Sigmoid colon (tissue), 7 donors: ENCODE results near the gene RCOR1. TPM values are rescaled to one million over a fixed set of nuclear protein-coding genes. Genes with fewer than 3 reads are reported as not detected.

Experiments used
- DNase-seq: peaks from one replicate; pipeline ENCODE4 v3.0.0-alpha.2; 2019
- H3K27ac ChIP-seq, 4 donors: fragments of 200-600 bp; sonication (generic); one replicate each; pipeline ENCODE4 v1.5.1; 2016 to 2019; ENCODE audit warnings: mild to moderate bottlenecking in 1 of 4
- H3K27me3 ChIP-seq, 3 donors: fragments of 200-600 bp; sonication (generic); one replicate each; pipeline ENCODE4 v1.5.1; 2019; ENCODE audit warnings: mild to moderate bottlenecking in 1 of 3
- H3K36me3 ChIP-seq, 4 donors: fragments of 200-600 bp; sonication (generic); one replicate each; pipeline ENCODE4 v1.5.1; 2016 to 2019
- H3K4me1 ChIP-seq, 4 donors: fragments of 200-600 bp; sonication (generic); one replicate each; pipeline ENCODE4 v1.5.1; 2017 to 2019
- H3K4me3 ChIP-seq, 4 donors: fragments of 200-600 bp; sonication (generic); one replicate each; pipeline ENCODE4 v1.5.1; 2017 to 2019; ENCODE audit warnings: mild to moderate bottlenecking in 2 of 4, moderate library complexity in 1 of 4
- H3K9me3 ChIP-seq, 4 donors: fragments of 200-600 bp in 3 of 4; sonication (generic) in 3 of 4; one replicate each; pipeline versions ENCODE4 v1.5.1 to v1.6.1; 2013 to 2019
- CTCF ChIP-seq, 4 experiments: fragments of 450-650 bp in 3 of 4; fragments of 200-600 bp in 1 of 4; IDR thresholded peaks; one replicate each; pipeline ENCODE4 v1.5.1; 2016 to 2019; ENCODE audit warnings: antibody characterized with exemption in 4 of 4, mild to moderate bottlenecking in 3 of 4, moderate library complexity in 2 of 4
- EP300 ChIP-seq, 4 donors: sonication (generic); formaldehyde crosslinking; IDR thresholded peaks; one replicate each; pipeline ENCODE4 v1.6.1; 2017; ENCODE audit warnings: antibody characterized with exemption in 4 of 4
- POLR2A ChIP-seq, 2 donors: fragments of 450-650 bp; IDR thresholded peaks; one replicate each; pipeline ENCODE4 v1.6.1; 2016; ENCODE audit warnings: antibody characterized with exemption in 2 of 2, mild to moderate bottlenecking in 2 of 2, moderate library complexity in 2 of 2
- POLR2AphosphoS5 ChIP-seq, 4 donors: sonication (generic); formaldehyde crosslinking; IDR thresholded peaks; one replicate each; pipeline ENCODE4 v1.6.1; 2017; ENCODE audit warnings: antibody characterized with exemption in 4 of 4
- WGBS, 2 donors: extraction: QIAGEN DNeasy Blood & Tissue Kit; methylation state at CpG; one replicate each; pipeline ENCODE4 v1.1.7; 2013; 5-methylcytosine and 5-hydroxymethylcytosine counted together
- intact Hi-C: fragments of 100-400 bp; cut with DNase I; formaldehyde crosslinking; loops from one replicate; pipeline ENCODE4 v1.15.1; 2023
- polyA plus RNA-seq, 3 donors: library from polyadenylated mRNA; stranded (reverse); fragments of 200-250 nt; gene quantifications; one replicate each; pipeline ENCODE4 v1.2.3, GENCODE V29; 2013
- total RNA-seq, 4 donors: library from RNA; depleted of rRNA; stranded (reverse); fragments of >200 nt; gene quantifications; one replicate each; pipeline ENCODE4 v1.1.0, GENCODE V29; 2016
- donor health status: healthy with polysubstance abuse.
- donor health status: Bipolar disorder and iron deficiency.
- donor health status: healthy.

RCOR1 gene
- total and polyA plus RNA-seq, 7 donors: 7.2 to 12.5 (median 11.8) TPM

- Histone ChIP-seq H3K36me3 (no peaks in the 10 kb centered on the region), H3K4me3 (no peak overlapping the region), H3K27ac (no peak overlapping the region), H3K9me3 (no peaks in the 10 kb centered on the region), H3K27me3 (no peaks in the 10 kb centered on the region), H3K4me1 (peaks cover 0 to 25% (median 15%) of the 10 kb centered on the region in 4 donors)
- DNase-seq: no peak
- intact Hi-C loops: no loop called here
- TF ChIP-seq EP300 (IDR thresholded peaks at IDR 0.05) (no peak), CTCF (IDR thresholded peaks at IDR 0.05) (no peak), POLR2A (IDR thresholded peaks at IDR 0.05) (no peak), POLR2AphosphoS5 (IDR thresholded peaks at IDR 0.05) (no peak)
Measured at GRCh38 chr14:102655137-102655536, 62.7 kb downstream of the RCOR1 start.

DNA sequence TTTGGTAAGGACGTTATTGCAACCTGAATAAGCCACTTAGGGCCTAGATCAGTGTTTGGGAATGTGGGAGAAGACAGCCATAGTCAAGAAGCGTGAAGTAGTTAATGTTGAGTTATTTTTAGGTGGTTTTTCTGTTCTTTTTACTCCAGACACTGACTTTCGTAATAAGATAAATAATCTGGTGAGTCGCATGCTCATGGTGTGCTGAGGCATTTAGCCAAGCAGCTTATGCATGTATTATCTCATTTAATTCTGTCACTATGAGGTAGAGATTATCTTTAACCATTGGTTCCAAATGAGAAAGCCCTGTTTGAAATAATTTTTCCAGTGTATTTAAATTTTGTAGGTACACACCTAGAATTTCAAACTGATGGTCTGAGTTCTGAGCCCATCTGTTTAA, 67.3 kb downstream of the RCOR1 start:
- H3K4me1 ChIP-seq: peaks cover 0 to 14% (median 0%) of the 10 kb centered on the region in 4 donors
- H3K9me3 ChIP-seq: no peaks in the 10 kb centered on the region
- DNase-seq: no peak
- 84 to 87% methylated on average over 4 of the region's 4 CpGs for WGBS, 2 donors
- H3K36me3 ChIP-seq: no peaks in the 10 kb centered on the region
- intact Hi-C loops: no loop called here
- no peaks in the 10 kb centered on the region for H3K27me3 ChIP-seq
- H3K27ac ChIP-seq: no peak overlapping the region
- TF ChIP-seq POLR2AphosphoS5 (IDR thresholded peaks at IDR 0.05) (no peak), CTCF (IDR thresholded peaks at IDR 0.05) (no peak), EP300 (IDR thresholded peaks at IDR 0.05) (no peak), POLR2A (IDR thresholded peaks at IDR 0.05) (no peak)
- H3K4me3 ChIP-seq: no peak overlapping the region

DNA sequence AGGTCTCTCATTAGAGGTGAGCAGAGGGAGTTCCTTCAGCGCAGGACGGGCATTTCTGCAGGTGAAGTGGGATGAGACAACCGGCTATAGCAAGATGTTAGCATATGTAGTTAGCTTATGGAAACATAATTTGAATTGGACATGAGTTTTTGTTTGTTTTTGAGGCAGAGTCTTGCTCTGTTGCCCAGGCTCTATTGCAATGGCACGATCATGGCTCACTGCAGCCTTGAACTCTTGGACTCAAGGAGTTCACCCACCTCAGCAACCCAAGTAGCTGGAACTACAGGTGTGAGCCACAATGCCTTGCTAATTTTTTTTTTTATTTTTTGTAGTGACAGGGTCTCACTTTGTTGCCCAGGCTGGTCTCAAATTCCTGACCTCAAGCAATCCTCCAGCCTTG, 69.2 kb downstream of the RCOR1 start:
- no peak for DNase-seq
- 76 to 89% methylated on average over 4 of the region's 4 CpGs for WGBS, 2 donors
- Histone ChIP-seq H3K4me1 (peaks cover 0 to 8% (median 0%) of the 10 kb centered on the region in 4 donors), H3K9me3 (no peaks in the 10 kb centered on the region), H3K27ac (no peak overlapping the region), H3K4me3 (no peak overlapping the region), H3K36me3 (no peaks in the 10 kb centered on the region), H3K27me3 (no peaks in the 10 kb centered on the region)
- intact Hi-C loops: no loop called here
- TF ChIP-seq POLR2AphosphoS5 (IDR thresholded peaks at IDR 0.05): no peak
- TF ChIP-seq CTCF (IDR thresholded peaks at IDR 0.05): no peak

DNA sequence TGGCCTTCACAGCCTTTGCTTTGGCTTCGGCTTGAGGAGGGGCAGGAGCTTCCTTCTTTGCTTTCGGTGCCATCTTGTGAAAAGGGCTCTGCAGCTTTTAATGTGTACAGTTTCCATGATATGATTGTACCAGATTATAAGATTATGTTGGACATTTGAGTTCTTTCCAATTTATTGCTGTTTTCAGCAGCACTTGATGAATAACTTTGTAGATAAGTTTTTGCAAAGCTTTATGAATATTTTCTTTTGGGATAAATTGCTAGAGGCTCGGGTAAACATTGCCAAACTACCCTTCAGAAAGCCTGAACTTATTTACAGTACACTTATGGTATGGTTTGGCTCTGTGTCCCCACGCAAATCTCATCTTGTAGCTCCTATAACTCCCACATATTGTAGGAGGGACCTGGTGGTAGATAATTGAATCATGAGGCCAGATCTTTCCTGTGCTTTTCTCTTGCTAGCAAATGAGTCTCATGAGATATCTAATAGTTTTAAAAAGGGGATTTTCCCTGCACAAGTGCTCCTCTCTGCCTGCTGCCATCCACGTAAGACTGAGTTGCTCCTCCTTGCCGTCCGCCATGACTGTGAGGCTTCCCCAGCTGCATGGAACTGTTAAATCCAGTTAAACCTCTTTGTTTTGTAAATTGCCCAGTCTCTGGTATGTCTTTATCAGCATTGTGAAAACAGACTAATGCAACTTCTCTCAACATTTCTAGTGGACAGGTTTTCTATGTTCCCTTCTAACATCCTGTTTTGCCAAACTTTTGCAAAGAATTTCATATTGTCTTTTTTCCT, 70.4 kb downstream of the RCOR1 start:
- 83 to 88% methylated on average over 7 of the region's 7 CpGs for WGBS, 2 donors
- Histone ChIP-seq H3K27me3 (no peaks in the 10 kb centered on the region), H3K9me3 (no peaks in the 10 kb centered on the region), H3K36me3 (no peaks in the 10 kb centered on the region), H3K4me3 (no peak overlapping the region), H3K27ac (no peak overlapping the region), H3K4me1 (peaks cover 0 to 8% (median 0%) of the 10 kb centered on the region in 4 donors)
- no peak for TF ChIP-seq CTCF (IDR thresholded peaks at IDR 0.05)
- TF ChIP-seq POLR2AphosphoS5 (IDR thresholded peaks at IDR 0.05): no peak
- TF ChIP-seq POLR2A (IDR thresholded peaks at IDR 0.05): no peak
- TF ChIP-seq EP300 (IDR thresholded peaks at IDR 0.05): no peak
- no peak for DNase-seq
- intact Hi-C loops: no loop called here

GRCh38 chr14:102663440-102663839, 71.0 kb downstream of the RCOR1 start:
- intact Hi-C loops: no loop called here
- H3K36me3 ChIP-seq: no peaks in the 10 kb centered on the region
- no peak overlapping the region for H3K4me3 ChIP-seq
- no peak overlapping the region for H3K27ac ChIP-seq
- no peaks in the 10 kb centered on the region for H3K9me3 ChIP-seq
- no peaks in the 10 kb centered on the region for H3K27me3 ChIP-seq
- no peak for TF ChIP-seq POLR2A (IDR thresholded peaks at IDR 0.05)
- TF ChIP-seq EP300 (IDR thresholded peaks at IDR 0.05): no peak
- no peak for TF ChIP-seq POLR2AphosphoS5 (IDR thresholded peaks at IDR 0.05)
- TF ChIP-seq CTCF (IDR thresholded peaks at IDR 0.05): no peak
- peaks cover 0 to 8% (median 0%) of the 10 kb centered on the region in 4 donors for H3K4me1 ChIP-seq
- DNase-seq: no peak
- 91 to 94% methylated on average over 3 of the region's 3 CpGs for WGBS, 2 donors
